GM19463 (cell line): Measurements from ENCODE around the gene MTERF2.

Source experiments
- ATAC-seq: cut with Tn5 transposase; IDR thresholded peaks from one replicate; pipeline ENCODE4 v1.9.1; 2021; ENCODE audit warnings: mild to moderate bottlenecking, moderate library complexity; ENCODE audit not compliant: unreplicated experiment

The MTERF2 gene

DNA sequence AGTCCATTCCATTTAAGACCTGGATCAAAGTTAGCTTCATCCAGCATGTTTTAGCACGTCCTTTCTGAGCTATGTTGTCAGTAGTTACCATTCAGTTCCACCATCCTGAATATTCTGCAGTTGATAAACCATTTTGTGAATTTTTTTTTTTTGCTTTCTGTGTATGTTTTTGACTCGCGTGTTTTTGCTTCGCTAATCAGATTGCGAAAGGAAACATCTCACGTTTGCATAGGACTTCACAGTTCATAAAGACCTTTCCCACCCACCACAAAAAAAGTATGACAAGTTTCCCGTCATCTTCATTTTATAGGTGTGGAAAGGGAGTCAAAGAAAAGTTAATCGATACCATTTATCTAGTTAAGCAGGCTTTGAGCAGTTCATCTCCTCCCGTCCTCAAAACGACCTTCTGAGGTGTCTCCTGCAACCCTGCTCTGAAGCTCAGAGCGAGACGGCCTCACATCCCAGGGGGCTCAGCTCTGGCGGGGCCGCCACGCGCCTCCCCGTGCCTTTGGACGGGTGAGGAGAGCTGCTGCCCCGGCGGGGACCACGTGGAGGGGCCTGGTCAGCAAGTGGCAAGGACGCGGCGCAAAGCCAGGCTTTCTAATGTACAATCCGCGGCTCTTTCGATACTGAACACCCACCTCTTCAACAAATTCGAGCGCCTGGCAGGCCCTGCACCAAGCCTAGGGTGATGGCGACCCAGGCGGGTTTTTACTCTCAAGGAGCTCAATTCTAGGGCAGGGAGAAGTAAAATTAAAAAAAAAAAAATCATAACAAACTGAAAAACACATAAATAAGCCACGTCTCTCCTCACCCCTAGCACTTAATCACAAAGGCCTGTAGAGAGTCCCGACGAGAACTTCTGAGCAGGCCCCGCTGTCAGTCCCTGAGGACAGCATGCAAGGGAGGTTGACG, 32.2 kb downstream of the MTERF2 start:
- no peak for ATAC-seq

DNA sequence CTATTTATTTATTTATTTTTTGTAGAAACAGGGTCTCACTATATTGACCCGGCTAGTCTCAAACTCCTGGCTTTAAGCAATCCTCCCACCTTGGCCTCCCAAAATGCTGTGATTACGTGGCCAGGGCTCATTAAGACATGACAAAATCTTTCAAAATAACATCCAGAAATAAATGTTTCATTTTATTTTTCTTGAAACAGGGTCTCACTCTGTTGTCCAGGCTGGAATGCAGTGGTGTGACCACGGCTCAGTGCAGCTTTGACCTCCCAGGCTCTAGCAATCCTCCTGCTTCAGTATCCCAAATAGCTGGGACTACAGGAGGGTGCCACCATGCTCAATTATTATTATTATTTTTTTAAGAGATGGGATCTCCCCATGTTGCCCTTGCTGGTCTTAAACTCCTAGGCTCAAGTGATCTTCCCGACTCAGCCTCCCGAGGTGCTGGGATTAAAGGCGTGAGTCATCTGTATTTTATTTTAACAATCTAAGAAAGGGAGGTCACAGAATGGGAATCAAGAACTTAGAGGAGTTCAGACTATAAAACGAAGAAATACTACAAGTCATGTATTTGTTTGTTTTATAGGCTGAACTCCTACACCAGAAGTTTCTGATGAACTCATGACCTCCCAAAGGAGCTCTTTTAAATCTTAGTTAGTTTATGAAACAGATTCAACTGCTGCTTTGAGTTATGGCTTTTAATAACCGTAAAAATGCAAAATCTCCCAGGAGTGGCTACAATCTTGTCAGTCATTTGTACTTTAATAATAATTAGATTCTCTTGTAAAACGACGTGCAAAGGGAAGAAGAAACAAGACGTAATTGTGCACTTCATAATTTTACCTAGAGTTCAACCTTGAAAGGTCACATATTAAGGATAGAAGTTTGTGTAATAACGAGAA, 33.3 kb downstream of the MTERF2 start:
- no peak for ATAC-seq

DNA sequence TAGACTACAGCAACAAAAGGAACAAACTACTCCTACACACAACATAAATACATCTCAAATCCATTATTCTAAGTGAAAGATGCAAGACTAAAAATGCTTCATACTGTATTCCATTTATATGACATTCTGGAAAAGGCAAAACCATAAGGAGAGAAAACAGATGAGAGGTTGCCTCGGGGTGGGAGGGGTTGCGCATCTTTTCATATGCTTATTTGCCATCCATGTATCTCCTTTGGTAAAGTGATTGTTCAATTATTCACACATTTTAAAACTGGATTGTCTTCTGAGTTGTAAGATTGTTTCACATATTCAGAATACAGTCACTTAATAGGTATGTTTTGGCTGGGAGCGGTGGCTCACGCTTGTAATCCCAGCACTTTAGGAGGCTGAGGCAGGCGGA, 36.4 kb downstream of the MTERF2 start:
- no peak for ATAC-seq

- no peak for ATAC-seq
Measured at GRCh38 chr12:106947461-106947860, 39.5 kb downstream of the MTERF2 start.

GRCh38 chr12:106945261-106945851, 41.6 kb downstream of the MTERF2 start:
- ATAC-seq, result no peak

GRCh38 chr12:106942775-106943174, 44.2 kb downstream of the MTERF2 start:
- ATAC-seq, result no peak

- no peak for ATAC-seq
Measured at GRCh38 chr12:106941481-106942156, 45.3 kb downstream of the MTERF2 start.

GRCh38 chr12:106934277-106934676, 52.7 kb downstream of the MTERF2 start:
- ATAC-seq, result no peak
